Glomerular endothelial cell (primary cell): Measurements from ENCODE around the gene REEP5. TPM values are rescaled to one million over a fixed set of nuclear protein-coding genes. Genes with fewer than 3 reads are reported as not detected.
"Not testable (repeated sequence)": the region's sequence is repeated elsewhere in the genome, so short reads cannot be mapped to it uniquely, and the experiment has no call there.

ENCODE experiments used
- DNase-seq: peaks from one replicate; pipeline ENCODE4 v3.0.0-alpha.2; 2011; ENCODE audit warnings: low read depth, low spot score; ENCODE audit errors: extremely low read depth
- total RNA-seq: library from RNA; depleted of rRNA; stranded (reverse); fragments of >200 nt; gene quantifications from 2 replicates; pipeline ENCODE4 v1.2.3, GENCODE V29; 2015

REEP5 gene
- total RNA-seq, 1 donor from 2014 or later: 70.4 TPM

DNA sequence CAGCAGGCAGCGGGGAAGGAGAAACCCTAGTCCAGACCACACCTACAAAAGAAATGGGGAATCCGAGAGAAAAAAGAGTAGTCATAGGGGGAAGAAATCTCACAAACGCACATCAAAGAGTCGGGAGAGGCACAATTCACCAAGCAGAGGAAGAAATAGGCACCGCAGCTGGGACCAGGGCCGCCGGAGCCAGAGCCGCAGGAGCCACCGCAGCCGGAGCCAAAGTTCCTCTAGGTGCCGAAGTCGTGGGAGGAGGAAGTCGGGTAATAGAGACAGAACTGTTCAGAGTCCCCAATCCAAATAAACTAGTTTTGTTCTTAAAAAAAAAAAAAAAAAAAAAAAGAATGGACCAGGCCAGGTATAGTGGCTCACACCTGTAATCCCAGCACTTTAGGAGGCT lies 29.3 kb downstream of the REEP5 start:
- DNase-seq: no peak

DNA sequence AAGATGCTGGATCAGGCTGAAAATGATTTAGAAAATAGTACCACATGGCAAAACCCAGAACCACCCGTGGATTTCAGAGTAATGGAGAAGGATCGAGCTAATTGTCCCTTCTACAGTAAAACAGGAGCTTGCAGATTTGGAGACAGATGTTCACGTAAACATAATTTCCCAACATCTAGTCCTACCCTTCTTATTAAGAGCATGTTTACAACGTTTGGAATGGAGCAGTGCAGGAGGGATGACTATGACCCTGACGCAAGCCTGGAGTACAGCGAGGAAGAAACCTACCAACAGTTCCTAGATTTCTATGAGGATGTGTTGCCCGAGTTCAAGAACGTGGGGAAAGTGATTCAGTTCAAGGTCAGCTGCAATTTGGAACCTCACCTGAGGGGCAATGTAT lies 30.0 kb downstream of the REEP5 start:
- DNase-seq: not testable (repeated sequence)

DNA sequence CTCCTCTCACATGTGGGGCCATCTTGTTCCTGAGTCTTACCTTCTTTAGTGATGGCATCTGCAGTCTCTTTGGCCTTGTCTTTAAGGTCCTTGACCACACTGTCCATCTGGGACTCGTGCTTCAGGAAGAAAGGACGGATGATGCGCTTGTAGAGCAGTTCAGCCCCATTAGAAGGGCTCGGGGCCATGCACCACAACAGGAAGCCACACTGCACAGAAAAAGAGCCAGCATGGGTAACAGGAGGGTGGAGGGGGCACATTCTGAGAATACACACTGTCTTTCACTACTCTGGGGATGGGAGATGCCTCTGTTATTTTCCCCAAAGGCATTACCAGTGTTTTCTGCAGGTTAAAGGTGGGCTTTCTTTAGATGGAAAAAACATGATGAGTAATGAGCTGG lies 35.1 kb downstream of the REEP5 start:
- DNase-seq: no peak

DNA sequence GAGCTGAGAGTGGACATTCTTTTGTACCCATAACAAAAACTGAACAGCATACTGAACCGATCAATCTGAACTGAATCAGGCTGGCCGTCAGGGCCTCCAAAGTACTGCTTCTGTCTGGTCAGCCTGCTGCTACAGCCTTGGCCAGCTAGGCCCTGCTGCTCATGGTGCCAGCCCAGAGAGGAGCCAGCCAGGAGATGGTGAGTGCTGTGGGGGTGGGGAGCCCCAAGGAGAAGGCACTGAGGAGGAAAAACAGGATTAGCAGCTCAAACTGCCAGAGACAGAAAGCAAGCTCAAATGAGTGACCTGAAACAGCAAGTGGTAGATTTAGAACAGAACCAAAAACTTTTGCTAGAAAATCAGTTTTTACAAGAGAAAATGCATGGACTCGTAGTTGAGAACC lies 37.0 kb downstream of the REEP5 start:
- DNase-seq: no peak

DNA sequence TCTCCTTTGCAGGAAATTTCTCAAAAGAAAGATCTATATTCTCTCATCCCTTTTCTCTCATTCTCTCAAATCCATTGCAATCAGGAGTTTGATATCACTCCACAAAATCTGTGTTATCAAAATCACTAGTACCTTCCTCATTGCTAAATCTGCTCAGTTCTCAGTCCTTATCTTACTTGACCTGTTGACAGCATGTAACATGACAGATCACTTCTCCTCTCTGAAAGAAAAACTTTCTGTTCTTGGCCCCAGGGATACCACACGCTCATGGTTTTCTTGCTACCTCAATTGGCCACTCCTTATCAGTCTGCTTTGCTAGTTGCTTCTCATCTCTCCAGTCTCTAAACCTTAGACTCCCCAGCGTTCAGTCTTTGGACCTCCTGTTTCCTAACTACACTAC lies 38.8 kb downstream of the REEP5 start:
- no peak for DNase-seq

DNA sequence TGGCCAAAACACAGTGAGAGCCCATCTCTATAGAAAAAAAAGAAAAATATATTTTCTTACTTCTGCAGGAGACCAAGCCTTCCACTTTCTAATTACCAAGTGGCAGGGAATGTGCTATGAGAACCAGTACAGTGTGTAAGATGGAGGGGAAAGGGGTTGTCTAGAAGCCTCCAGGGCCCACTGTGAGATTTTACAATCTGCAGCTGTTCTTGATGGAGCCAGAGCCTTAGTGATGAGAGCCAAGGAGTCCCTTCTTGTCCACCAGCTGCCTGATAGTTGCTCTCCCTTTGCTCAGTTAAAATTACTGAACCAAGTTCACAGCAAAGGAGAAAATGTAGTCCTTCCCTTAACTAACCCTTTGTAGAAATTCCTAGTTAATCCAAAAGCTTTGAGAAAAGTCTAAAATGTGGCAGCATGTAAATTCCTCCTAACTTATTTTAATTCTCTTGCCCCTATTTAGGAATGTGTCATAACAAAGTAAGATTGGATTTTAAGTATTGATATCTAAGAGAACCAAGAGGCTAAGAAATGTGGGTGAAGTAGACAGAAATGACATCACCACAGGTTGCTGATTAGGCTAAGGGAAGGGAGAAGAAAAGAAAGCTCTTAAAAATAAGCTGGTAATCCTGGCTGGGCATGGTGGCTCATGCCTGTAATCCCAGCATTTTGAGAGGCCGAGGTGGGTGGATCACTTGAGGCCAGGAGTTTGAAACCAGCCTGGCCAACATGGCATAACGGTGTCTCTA lies 41.6 kb downstream of the REEP5 start:
- no peak for DNase-seq

DNA sequence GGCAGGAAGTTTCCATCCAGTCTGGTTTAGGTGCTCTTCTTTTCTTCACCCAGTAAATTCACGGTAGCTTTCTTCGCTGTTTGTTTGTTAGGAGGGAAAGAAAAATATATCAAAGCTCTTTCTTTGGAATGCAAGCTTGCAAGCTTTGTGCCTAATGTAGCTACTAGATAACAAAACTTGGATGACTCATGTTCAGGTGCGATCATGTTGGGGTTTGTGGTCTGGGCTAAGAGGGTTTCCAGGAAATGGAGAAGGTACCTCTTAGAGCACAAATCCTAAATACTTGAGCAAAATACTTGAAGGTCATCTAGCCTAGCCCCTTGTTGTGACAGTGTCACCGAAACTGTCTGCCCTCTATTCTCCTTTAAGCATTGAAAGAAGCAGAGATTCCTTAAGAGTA lies 43.3 kb downstream of the REEP5 start:
- DNase-seq: no peak

DNA sequence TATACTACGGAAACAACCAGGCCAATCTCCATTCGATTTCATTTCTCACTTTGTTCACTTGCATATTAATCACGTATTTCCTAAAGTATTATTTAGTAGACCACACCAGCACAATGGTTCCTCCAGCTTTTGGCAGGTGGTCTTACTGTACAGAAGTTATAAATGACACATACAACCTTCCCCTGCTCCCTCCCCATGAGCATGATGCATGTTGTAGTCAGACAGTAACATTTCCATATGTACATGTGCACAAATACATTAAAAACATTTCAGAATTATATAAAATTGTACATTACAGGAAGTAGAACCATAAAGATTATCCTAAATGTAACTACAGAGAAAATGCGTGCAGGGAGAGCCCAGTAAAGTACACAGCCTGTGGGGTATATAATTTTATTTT lies 43.9 kb downstream of the REEP5 start:
- no peak for DNase-seq

DNA sequence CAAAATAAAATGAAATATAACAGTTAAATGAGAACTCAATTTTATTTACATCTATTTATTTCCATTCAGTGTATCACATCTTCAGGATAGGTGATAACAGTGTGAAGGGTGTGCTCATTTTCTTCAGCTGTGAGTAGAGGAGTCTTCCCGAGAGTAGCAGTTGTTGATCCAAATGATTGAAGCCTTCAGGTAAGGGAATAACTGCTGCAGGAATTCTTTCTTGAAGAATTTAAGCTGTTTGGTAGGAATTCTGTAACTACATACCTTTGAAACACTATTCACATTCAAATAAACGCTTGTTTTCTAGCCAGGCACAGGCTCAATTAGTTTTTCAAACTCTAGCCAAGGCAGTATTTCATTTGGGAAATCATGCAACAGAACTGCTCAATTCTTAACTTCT lies 45.7 kb downstream of the REEP5 start:
- DNase-seq: no peak

DNA sequence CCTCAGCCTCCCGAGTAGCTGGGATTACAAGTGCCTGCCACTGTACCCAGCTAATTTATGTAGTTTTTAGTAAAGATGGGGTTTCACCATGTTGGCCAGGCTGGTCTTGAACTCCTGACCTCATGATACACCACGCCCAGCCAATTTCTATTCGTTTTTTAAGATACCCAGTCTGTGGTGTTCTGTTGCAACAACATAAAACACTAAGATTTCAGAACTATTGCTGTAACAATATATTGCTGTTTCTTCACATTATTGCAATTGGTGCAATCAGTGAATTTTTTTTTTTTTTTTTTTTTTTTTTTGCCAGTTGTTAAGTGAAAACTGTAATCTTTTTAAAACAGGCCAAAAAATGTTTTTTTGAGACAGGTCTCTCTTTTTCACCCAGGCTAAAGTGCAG lies 51.1 kb downstream of the REEP5 start:
- DNase-seq: no peak

DNA sequence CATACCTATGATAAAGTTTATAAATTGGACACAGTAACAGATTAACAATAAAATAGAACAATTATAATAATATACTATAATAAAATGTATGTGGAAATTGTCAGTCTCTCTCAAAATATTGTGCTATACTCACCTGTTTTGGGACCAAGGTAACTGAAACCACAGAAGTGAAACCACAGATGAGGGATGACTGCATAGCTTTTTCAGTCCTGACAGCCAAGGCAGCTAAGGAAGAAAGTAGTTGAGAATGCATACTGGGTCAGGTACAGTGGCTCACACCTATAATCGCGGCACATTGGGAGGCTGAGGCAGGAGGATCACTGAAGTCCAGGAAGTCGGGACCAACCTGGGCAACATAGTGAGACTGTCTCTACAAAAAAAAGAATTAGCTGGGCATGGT lies 52.1 kb downstream of the REEP5 start:
- DNase-seq: no peak

DNA sequence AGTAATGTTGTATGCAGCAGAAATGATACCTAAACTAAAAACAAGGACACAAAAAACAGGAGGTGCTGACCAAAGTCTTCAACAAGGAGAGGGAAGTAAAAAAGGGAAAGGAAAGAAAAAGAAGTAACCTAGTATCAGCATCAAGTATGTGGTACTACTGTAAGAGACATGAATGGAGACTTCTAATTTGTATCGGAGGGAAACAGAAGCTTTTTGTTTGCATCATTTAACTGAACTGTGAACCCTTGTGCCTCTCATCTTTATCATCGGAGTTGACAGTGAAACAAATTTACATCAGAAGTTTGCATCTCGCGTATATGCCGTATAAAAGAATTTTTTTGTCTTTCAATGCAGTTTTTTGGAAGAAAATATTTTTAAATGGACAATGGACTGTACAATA lies 54.6 kb downstream of the REEP5 start:
- no peak for DNase-seq

DNA sequence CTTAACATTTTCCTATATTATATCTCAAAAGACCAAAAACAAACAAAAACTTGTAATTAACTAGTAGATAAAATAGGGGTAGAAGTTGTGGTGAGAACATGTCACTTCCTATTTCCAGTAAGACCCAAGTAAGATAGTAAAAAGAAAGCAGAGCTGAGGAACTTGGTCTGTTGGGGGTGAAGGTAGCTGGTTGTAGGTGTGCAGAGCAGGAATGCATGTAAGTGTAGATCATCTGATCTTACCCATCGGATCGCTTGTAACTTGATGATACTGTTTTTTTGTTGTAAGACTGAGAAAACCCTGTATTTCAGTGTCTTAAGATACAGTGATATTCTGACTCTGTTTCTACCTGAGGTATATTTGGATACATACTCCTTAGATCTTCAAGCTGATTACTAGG lies 55.3 kb downstream of the REEP5 start:
- DNase-seq: no peak

DNA sequence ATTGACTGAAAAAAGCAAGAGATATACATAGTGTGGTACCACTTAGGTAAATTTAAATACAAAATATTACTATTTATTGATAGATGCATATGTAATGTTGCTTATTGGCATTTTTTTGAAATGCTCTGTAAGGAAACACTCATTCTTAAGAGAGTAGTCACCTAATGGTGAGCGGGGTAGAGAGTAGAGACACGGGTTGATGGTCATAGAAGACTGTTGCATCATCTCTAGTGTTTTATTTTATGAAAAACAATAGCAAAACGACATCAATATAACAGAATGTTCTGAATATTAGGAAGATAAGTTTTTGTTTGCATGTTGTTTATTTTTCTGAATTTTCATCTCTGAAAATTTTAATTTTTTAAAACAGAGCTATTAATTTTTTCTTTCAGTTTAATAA lies 56.9 kb downstream of the REEP5 start:
- DNase-seq: no peak

DNA sequence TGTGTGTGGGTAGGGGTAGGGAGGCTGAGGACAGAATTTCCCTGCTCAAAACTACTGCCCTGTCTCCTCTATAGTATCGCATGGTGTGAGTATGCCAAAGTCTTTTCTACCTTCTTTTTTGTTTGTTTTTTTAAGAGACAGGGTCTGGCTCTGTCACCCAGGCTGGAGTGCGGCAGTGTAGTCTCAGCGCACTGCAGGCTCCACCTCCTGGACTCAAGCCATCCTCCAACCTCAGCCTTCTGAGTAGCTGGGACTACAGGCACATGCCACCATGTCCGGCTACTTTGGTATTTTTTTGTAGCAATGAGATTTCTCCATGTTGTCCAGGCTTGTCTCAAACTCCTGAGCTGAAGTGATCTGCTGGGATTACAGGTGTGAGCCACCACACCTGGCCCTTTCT lies 58.5 kb downstream of the REEP5 start:
- no peak for DNase-seq

DNA sequence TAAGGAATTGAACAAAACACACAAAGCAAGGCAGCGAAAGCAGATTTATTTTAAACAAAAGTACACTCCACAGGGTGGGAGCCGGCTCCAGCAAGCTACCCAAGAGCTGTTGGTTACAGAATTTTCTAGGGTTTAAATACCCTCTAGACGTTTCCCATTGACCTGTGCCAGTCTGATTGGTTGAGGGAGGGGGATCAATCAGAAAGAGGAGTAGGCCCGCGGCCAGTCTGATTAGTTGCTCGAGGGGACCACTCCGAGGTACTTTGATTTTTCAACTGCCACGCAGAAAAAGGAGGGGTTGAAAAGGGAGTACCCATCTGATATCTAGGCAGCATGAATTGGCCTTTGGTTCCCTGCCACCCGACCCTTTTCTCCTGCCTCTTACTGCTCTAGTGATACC lies 59.9 kb downstream of the REEP5 start:
- no peak for DNase-seq

DNA sequence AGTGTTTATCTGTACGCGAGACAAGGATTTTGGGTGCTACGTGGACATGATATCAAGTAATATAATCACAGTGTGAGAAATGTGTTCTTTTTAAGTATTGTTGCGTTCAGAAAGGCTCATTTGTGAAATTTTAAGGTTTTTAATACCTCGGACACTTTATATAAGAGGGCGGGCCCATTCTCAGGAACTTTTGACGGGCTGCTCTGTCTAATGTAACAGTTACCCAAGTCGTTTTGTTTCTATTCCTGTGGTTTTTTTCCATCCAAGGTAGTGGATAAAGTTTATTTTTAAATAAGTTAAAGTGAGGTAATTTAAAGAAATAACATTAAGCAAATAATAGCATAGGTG lies 60.4 kb downstream of the REEP5 start:
- DNase-seq: no peak

DNA sequence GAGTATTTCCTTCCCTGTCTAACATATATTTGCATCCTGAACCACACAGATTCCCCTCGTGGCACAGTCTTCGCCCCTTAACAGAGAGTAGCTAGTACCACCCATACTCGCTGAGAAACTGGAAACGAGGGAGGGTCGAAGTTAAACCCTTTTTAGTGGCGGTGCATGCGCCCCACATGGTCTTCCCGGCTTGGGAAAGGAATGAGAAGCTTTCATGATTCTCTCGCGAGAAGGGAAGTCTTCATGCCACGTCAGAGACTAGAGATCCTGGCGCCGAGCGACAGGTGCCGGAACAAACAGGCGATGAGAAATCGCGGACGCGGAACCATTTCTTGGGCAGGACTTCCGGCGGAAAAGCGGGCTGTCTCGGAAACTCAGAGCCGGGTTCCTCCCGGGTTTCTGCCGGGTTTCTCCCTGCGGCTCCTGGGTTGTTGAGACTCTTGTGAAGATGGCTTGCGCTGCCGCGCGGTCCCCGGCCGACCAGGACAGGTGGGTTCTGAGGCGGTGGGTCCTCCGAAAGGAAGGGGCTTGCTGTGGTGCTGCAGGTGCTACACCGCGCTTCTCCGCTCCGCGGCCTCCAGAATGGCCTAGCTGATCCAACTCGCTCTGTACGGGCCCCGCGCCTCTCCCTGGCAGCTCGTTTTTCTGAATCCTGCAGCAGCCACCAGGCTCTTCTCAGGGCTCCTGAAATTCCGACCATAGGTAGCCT lies 60.9 kb downstream of the REEP5 start, which contains the start of gene SRP19:
Gene SRP19, plus strand, starts transcription at position 359 of the 709 bp plus-strand sequence. Its CDS starts 90 bp downstream, at position 449.
- peak; percentile 87 for DNase-seq

DNA sequence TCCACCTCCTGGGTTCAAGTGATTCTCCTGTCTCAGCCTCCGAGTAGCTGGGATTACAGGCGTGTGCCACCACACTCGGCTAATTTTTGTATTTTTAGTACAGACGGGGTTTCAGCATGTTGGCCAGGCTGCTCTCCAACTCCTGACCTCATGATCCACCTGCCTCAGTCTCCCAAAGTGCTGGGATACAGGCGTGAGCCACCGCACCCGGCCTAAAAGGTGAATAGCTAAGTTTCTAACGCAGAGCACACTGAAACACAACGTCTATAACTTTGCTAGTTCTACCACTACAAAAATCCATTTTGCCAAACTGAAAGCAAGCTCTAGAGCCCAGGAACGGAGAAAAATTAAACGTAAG lies 61.5 kb downstream of the REEP5 start:
- DNase-seq: not testable (repeated sequence)

DNA sequence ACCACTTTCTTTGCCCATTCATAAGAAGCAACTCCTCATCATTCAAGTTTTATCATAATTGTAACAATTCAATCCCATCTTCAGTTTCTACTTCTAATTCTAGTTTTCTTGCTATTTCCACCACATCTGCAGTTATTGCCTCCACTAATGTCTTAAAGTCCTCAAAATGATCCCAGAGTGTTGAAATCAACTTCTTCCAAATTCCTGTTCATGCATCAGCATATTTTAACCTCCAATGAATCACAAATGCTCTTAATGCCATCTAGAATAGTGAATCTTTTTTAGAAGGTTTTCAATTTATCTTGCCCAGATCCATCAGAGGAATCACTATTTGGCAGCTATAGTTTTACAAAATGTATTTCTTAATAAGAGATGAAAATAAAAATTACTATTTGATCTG lies 64.2 kb downstream of the REEP5 start:
- no peak for DNase-seq

DNA sequence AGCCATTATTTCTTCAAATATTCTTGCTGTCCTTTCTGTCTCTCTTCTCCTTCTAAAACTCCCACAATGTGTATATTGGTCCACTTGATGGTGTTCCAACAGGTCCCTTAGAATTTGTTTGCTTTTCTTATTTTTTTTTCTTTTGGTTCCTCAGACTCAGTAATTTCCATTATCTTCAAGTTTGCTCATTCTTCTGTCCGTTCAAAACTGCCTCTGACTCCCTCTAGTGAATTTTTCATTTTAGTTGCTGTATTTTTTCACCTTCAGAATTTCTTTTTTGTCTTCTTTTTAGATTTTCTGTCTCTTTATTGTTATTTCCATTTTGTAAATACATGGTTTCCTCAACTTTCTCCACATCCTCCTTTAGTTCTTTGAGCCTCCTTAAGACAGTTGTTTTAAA lies 67.4 kb downstream of the REEP5 start:
- no peak for DNase-seq

DNA sequence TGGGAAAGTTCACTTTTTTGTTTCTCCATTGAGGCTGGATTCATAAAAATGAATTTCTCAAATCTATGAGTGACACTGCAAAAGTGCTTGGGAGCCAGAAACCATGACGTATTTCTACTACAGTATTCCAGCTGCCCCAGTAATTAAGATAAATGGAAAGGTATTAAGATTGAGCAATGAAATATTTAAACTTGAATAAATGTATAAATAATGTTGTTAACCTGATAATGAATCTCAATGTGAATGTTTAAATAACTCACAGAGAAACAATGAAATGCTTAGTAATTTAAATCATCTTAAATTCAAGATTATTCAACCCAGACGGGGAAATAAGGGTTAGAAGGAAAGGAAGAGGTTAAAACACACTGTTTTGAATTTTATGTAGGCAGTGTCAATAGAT lies 72.1 kb downstream of the REEP5 start:
- no peak for DNase-seq
